MM.1S (cell line): ENCODE results near the gene MYO1E.

Experiments
- DNase-seq: peaks from one replicate; pipeline ENCODE4 v3.0.0-alpha.2; 2015
- H2AFZ ChIP-seq: fragments of 300-600 bp; sonication (generic); 2 replicates; pipeline ENCODE4 v1.6.0; 2016; ENCODE audit warnings: antibody characterized with exemption, low read length
- H3F3A ChIP-seq: fragments of 300-600 bp; sonication (generic); 2 replicates; pipeline ENCODE4 v1.6.1; 2016; ENCODE audit warnings: mild to moderate bottlenecking, antibody characterized with exemption, low read length, moderate library complexity, mixed read lengths; ENCODE audit not compliant: insufficient read depth
- H3K27ac ChIP-seq: fragments of 300-600 bp; sonication (generic); 2 replicates; pipeline ENCODE4 v1.5.1; 2016; ENCODE audit warnings: mild to moderate bottlenecking, low read length
- H3K27me3 ChIP-seq: fragments of 300-600 bp; sonication (generic); replicated peaks from 2 replicates; pipeline ENCODE4 v1.6.0; 2016; ENCODE audit warnings: low read length; ENCODE audit not compliant: insufficient read depth
- H3K36me3 ChIP-seq: fragments of 300-600 bp; sonication (generic); replicated peaks from 2 replicates; pipeline ENCODE4 v1.6.1; 2016; ENCODE audit warnings: mild to moderate bottlenecking, low read length, mixed read lengths; ENCODE audit not compliant: insufficient read depth
- H3K4me1 ChIP-seq: fragments of 300-600 bp; sonication (generic); 2 replicates; pipeline ENCODE4 v1.6.1; 2016; ENCODE audit warnings: low read length, mixed read lengths
- H3K4me2 ChIP-seq: fragments of 300-600 bp; sonication (generic); 2 replicates; pipeline ENCODE4 v1.6.0; 2016; ENCODE audit warnings: low read depth, low read length
- H3K4me3 ChIP-seq: fragments of 300-600 bp; sonication (generic); 2 replicates; pipeline ENCODE4 v1.5.1; 2016; ENCODE audit warnings: low read length, mixed read lengths
- H3K79me2 ChIP-seq: fragments of 300-600 bp; sonication (generic); 2 replicates; pipeline ENCODE4 v1.6.1; 2016; ENCODE audit warnings: mixed run types, low read length, mixed read lengths
- H3K9ac ChIP-seq: fragments of 300-600 bp; sonication (generic); 2 replicates; pipeline ENCODE4 v1.6.1; 2016; ENCODE audit warnings: low read length, mixed read lengths
- H3K9me2 ChIP-seq: fragments of 300-600 bp; sonication (generic); replicated peaks from 2 replicates; pipeline ENCODE4 v1.6.1; 2016; ENCODE audit warnings: mild to moderate bottlenecking, low read length, mixed read lengths; ENCODE audit not compliant: insufficient read depth
- H3K9me3 ChIP-seq: fragments of 300-600 bp; sonication (generic); replicated peaks from 2 replicates; pipeline ENCODE4 v1.6.1; 2016; ENCODE audit warnings: mild to moderate bottlenecking, low read length, mixed read lengths; ENCODE audit not compliant: insufficient read depth
- H4K20me1 ChIP-seq: fragments of 300-600 bp; sonication (generic); 2 replicates; pipeline ENCODE4 v1.6.1; 2016; ENCODE audit warnings: mild to moderate bottlenecking, low read length, moderate library complexity, mixed read lengths; ENCODE audit not compliant: insufficient read depth
- CTCF ChIP-seq: fragments of 300-600 bp; sonication (generic); IDR thresholded peaks from 2 replicates; pipeline ENCODE4 v1.5.1; 2016; ENCODE audit warnings: antibody characterized with exemption, low read length, mixed read lengths
- EZH2 ChIP-seq: fragments of 300-600 bp; sonication (generic); optimal IDR thresholded peaks from 2 replicates; pipeline ENCODE3; 2017; ENCODE audit warnings: low read depth, mild to moderate bottlenecking, antibody characterized with exemption, low read length, mixed read lengths
- EZH2phosphoT487 ChIP-seq: fragments of 300-600 bp; sonication (generic); IDR thresholded peaks from 2 replicates; pipeline ENCODE4 v1.6.1; 2018; ENCODE audit warnings: antibody characterized with exemption, low read length

MYO1E gene

GRCh38 chr15:59321000-59321689 lies 51.5 kb downstream of the MYO1E start:
- no peaks in the 10 kb centered on the region for H4K20me1 ChIP-seq
- no peak for TF ChIP-seq EZH2phosphoT487
- no peak for TF ChIP-seq EZH2
- TF ChIP-seq CTCF: no peak
- no peak overlapping the region for H2AFZ ChIP-seq
- no peak overlapping the region for H3K9ac ChIP-seq
- H3K27me3 ChIP-seq: peaks cover 40% of the 10 kb centered on the region
- H3F3A ChIP-seq: peaks cover 10% of the 10 kb centered on the region
- H3K4me3 ChIP-seq: no peak overlapping the region
- H3K4me1 ChIP-seq: peaks cover 8% of the 10 kb centered on the region; the same call in 1 of the 2 replicates
- no peaks in the 10 kb centered on the region for H3K36me3 ChIP-seq
- H3K4me2 ChIP-seq: no peak overlapping the region
- H3K27ac ChIP-seq: no peak overlapping the region
- no peaks in the 10 kb centered on the region for H3K79me2 ChIP-seq
- H3K9me2 ChIP-seq: no peaks in the 10 kb centered on the region
- no peaks in the 10 kb centered on the region for H3K9me3 ChIP-seq
- no peak for DNase-seq

GRCh38 chr15:59317211-59317610 lies 55.5 kb downstream of the MYO1E start:
- Histone ChIP-seq H3K9me2 (no peaks in the 10 kb centered on the region), H3K79me2 (no peaks in the 10 kb centered on the region), H3K9me3 (no peaks in the 10 kb centered on the region), H3K27me3 (peaks cover 14% of the 10 kb centered on the region; the same call in 1 of the 2 replicates), H3K4me1 (peaks cover 7% of the 10 kb centered on the region; the same call in 1 of the 2 replicates), H3F3A (peaks cover 6% of the 10 kb centered on the region), H3K27ac (no peak overlapping the region), H3K9ac (no peak overlapping the region), H3K36me3 (no peaks in the 10 kb centered on the region), H3K4me2 (no peak overlapping the region), H2AFZ (no peak overlapping the region), H4K20me1 (no peaks in the 10 kb centered on the region), H3K4me3 (no peak overlapping the region)
- no peak for TF ChIP-seq CTCF
- TF ChIP-seq EZH2: no peak
- no peak for TF ChIP-seq EZH2phosphoT487
- DNase-seq: no peak

- H4K20me1 ChIP-seq: no peaks in the 10 kb centered on the region
- H3K9me2 ChIP-seq: no peaks in the 10 kb centered on the region
- H3K27ac ChIP-seq: no peak overlapping the region
- no peak overlapping the region for H3K4me2 ChIP-seq
- H2AFZ ChIP-seq: no peak overlapping the region
- no peak for TF ChIP-seq EZH2phosphoT487
- no peaks in the 10 kb centered on the region for H3K4me1 ChIP-seq
- no peaks in the 10 kb centered on the region for H3K79me2 ChIP-seq
- no peaks in the 10 kb centered on the region for H3K9me3 ChIP-seq
- H3K36me3 ChIP-seq: no peaks in the 10 kb centered on the region
- peaks cover 10% of the 10 kb centered on the region; the same call in 1 of the 2 replicates for H3K27me3 ChIP-seq
- no peak overlapping the region for H3K4me3 ChIP-seq
- no peak overlapping the region for H3K9ac ChIP-seq
- H3F3A ChIP-seq: no peaks in the 10 kb centered on the region
- DNase-seq: no peak
Observed at GRCh38 chr15:59315914-59316451, 56.7 kb downstream of the MYO1E start.
